Hepatocyte (in vitro differentiated cells): Measurements from ENCODE around the gene ASB11.

Source experiments
- EZH2 ChIP-seq: fragments of 200-600 bp; sonication (generic); IDR thresholded peaks from 2 replicates; pipeline ENCODE4 v1.6.1; 2016; ENCODE audit warnings: antibody characterized with exemption, mild to moderate bottlenecking, borderline replicate concordance
- EZH2phosphoT487 ChIP-seq: fragments of 200-600 bp; sonication (generic); IDR thresholded peaks from one replicate; pipeline ENCODE4 v1.6.1; 2018; ENCODE audit warnings: antibody characterized with exemption, mild to moderate bottlenecking, low read depth, moderate library complexity; ENCODE audit not compliant: unreplicated experiment, severe bottlenecking
- TF ChIP-seq, protein P1 (sequence below): fragments of 200-600 bp; sonication (generic); IDR thresholded peaks from 2 replicates; pipeline ENCODE4 v1.5.1; 2016; ENCODE audit warnings: antibody characterized with exemption, mild to moderate bottlenecking; ENCODE audit not compliant: poor library complexity

- TF ChIP-seq, protein P1, sequence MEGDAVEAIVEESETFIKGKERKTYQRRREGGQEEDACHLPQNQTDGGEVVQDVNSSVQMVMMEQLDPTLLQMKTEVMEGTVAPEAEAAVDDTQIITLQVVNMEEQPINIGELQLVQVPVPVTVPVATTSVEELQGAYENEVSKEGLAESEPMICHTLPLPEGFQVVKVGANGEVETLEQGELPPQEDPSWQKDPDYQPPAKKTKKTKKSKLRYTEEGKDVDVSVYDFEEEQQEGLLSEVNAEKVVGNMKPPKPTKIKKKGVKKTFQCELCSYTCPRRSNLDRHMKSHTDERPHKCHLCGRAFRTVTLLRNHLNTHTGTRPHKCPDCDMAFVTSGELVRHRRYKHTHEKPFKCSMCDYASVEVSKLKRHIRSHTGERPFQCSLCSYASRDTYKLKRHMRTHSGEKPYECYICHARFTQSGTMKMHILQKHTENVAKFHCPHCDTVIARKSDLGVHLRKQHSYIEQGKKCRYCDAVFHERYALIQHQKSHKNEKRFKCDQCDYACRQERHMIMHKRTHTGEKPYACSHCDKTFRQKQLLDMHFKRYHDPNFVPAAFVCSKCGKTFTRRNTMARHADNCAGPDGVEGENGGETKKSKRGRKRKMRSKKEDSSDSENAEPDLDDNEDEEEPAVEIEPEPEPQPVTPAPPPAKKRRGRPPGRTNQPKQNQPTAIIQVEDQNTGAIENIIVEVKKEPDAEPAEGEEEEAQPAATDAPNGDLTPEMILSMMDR = no peak
- no peak for TF ChIP-seq EZH2
- no peak for TF ChIP-seq EZH2phosphoT487
These were observed 30.5 kb upstream of the ASB11 start for GRCh38 chrX:15345976-15346375.
